GM12878 (cell line): ENCODE results near the gene UBE2F. TPM values are rescaled to one million over a fixed set of nuclear protein-coding genes. Genes with fewer than 3 reads are reported as not detected.

ENCODE experiments used
- ATAC-seq: fragments of 200-7000 bp; cut with Tn5 transposase; 3 replicates; pipeline ENCODE4 v1.9.1; 2020; ENCODE audit warnings: mild to moderate bottlenecking, moderate library complexity
- BruUV-seq: library from RNA; stranded (reverse); fragments of 400-500 nt; replicated peaks from 2 replicates; lab custom pipeline; 2021; lab: Mats Ljungman, UMichigan
- CTCF ChIA-PET: fragments of 300-600 bp; sonication (Branson Sonifier 250); formaldehyde crosslinking; extraction: SDS; loops from one replicate; lab custom pipeline; 2021; ENCODE audit warnings: inconsistent platforms; lab: Yijun Ruan, JAX
- POLR2A ChIA-PET: fragments of 350-600 bp; formaldehyde crosslinking; extraction: SDS; loops from one replicate; lab custom pipeline; 2021; ENCODE audit warnings: inconsistent platforms; lab: Charles Lee
- RAD21 ChIA-PET: fragments of 300-600 bp; sonication (Branson Sonifier 250); formaldehyde crosslinking; loops from one replicate; lab custom pipeline; 2023; ENCODE audit warnings: antibody characterized with exemption; ENCODE audit not compliant: unreplicated experiment; lab: Charles Lee
- SMC1A ChIA-PET: fragments of 300-600 bp; sonication (Branson Sonifier 250); formaldehyde crosslinking; loops from one replicate; lab custom pipeline; 2023; ENCODE audit not compliant: unreplicated experiment, uncharacterized antibody; lab: Charles Lee
- DNase-seq: peaks from one replicate; pipeline ENCODE4 v3.0.0-alpha.2; 2011; ENCODE audit warnings: low read depth, low spot score
- FAIRE-seq: peaks from 3 replicates; lab custom pipeline; 2011; peaks lifted over from hg19 to GRCh38; lab: Jason Lieb, UNC
- H2AFZ ChIP-seq: 2 replicates; pipeline ENCODE4 v1.6.0; 2011; ENCODE audit warnings: low read depth, low read length, control low read depth; ENCODE audit not compliant: control insufficient read depth
- H3K27ac ChIP-seq: 2 replicates; pipeline ENCODE4 v1.5.1; 2011; ENCODE audit warnings: control low read depth; ENCODE audit not compliant: control insufficient read depth, insufficient read depth
- H3K27me3 ChIP-seq, 2 experiments: replicated peaks in 1 of 2; 2 replicates each; pipeline versions ENCODE4 v1.6.0 to v1.6.1; 2011; ENCODE audit warnings: low read length in 1 of 2; ENCODE audit not compliant: control insufficient read depth in 2 of 2, insufficient read depth in 2 of 2
- H3K36me3 ChIP-seq, 2 experiments: 2 replicates each; pipeline ENCODE4 v1.5.1; 2011; ENCODE audit warnings: low read length in 1 of 2; ENCODE audit not compliant: control insufficient read depth in 2 of 2, insufficient read depth in 2 of 2
- H3K4me1 ChIP-seq: 2 replicates; pipeline ENCODE4 v1.6.1; 2011; ENCODE audit warnings: mild to moderate bottlenecking, low read length, moderate library complexity, mixed read lengths; ENCODE audit not compliant: control insufficient read depth, insufficient read depth
- H3K4me2 ChIP-seq: 2 replicates; pipeline ENCODE4 v1.6.0; 2011; ENCODE audit warnings: control low read depth; ENCODE audit not compliant: control insufficient read depth, insufficient read depth
- H3K4me3 ChIP-seq: fragments of 200-600 bp; sonication (generic); 2 replicates; pipeline ENCODE4 v1.5.1; 2016
- H3K79me2 ChIP-seq: 2 replicates; pipeline ENCODE4 v1.6.0; 2011; ENCODE audit warnings: low read length; ENCODE audit not compliant: control insufficient read depth, insufficient read depth
- H3K9ac ChIP-seq: 2 replicates; pipeline ENCODE4 v1.8.0; 2011; ENCODE audit warnings: low read length, control low read depth, mixed read lengths; ENCODE audit not compliant: control insufficient read depth, insufficient read depth
- H3K9me3 ChIP-seq: replicated peaks from 3 replicates; pipeline ENCODE4 v1.5.1; 2011; ENCODE audit warnings: mild to moderate bottlenecking, low read length; ENCODE audit not compliant: control insufficient read depth, insufficient read depth
- H4K20me1 ChIP-seq: 2 replicates; pipeline ENCODE4 v1.6.0; 2011; ENCODE audit not compliant: control insufficient read depth, insufficient read depth
- BMI1 ChIP-seq: fragments of 450-650 bp; IDR thresholded peaks from 2 replicates; pipeline ENCODE4 v1.6.1; 2016; ENCODE audit warnings: mild to moderate bottlenecking, moderate library complexity, borderline replicate concordance
- CHD2 ChIP-seq: IDR thresholded peaks from 2 replicates; pipeline ENCODE4 v1.6.1; 2011; ENCODE audit warnings: low read depth, low read length, improper control_type of control experiment, borderline replicate concordance
- CREM ChIP-seq: IDR thresholded peaks from 2 replicates; pipeline ENCODE4 v1.6.1; 2014; ENCODE audit warnings: antibody characterized with exemption, low read depth
- HCFC1 ChIP-seq: fragments of 150-350 bp; IDR thresholded peaks from 2 replicates; pipeline ENCODE4 v1.6.1; 2014; ENCODE audit warnings: low read length
- JUND ChIP-seq: IDR thresholded peaks from 2 replicates; pipeline ENCODE4 v1.6.1; 2012; ENCODE audit warnings: low read depth, mild to moderate bottlenecking, low read length, improper control_type of control experiment, moderate library complexity
- LARP7 ChIP-seq: fragments of 450-650 bp; IDR thresholded peaks from 2 replicates; pipeline ENCODE4 v1.6.1; 2017; ENCODE audit warnings: mild to moderate bottlenecking
- NBN ChIP-seq: fragments of 450-650 bp; IDR thresholded peaks from 2 replicates; pipeline ENCODE4 v1.6.1; 2016
- NFYA ChIP-seq: IDR thresholded peaks from 2 replicates; pipeline ENCODE4 v1.6.1; 2011; ENCODE audit warnings: low read depth, mild to moderate bottlenecking, low read length, improper control_type of control experiment, borderline replicate concordance
- PAX5 ChIP-seq: IDR thresholded peaks from 2 replicates; pipeline ENCODE4 v1.6.1; 2011; ENCODE audit warnings: low read depth, low read length, borderline replicate concordance
- PAX8 ChIP-seq: fragments of 450-650 bp; IDR thresholded peaks from 2 replicates; pipeline ENCODE4 v1.6.1; 2017; ENCODE audit warnings: mild to moderate bottlenecking, moderate library complexity
- SP1 ChIP-seq: IDR thresholded peaks from one replicate; pipeline ENCODE4 v1.6.1; 2011; ENCODE audit warnings: low read depth, low read length
- TCF7 ChIP-seq: IDR thresholded peaks from 2 replicates; pipeline ENCODE4 v1.6.1; 2014; ENCODE audit warnings: antibody characterized with exemption, borderline replicate concordance
- ZNF217 ChIP-seq: fragments of 450-650 bp; IDR thresholded peaks from 2 replicates; pipeline ENCODE4 v1.6.1; 2017; ENCODE audit warnings: antibody characterized with exemption, mild to moderate bottlenecking
- WGBS: methylation state at CpG from one replicate; pipeline ENCODE4 v1.1.6; 2016; ENCODE audit warnings: low lambda C conversion rate; ENCODE audit not compliant: insufficient replicate concordance, insufficient coverage; ENCODE audit errors: missing lambda C conversion rate; 5-methylcytosine and 5-hydroxymethylcytosine counted together
- in situ Hi-C: fragments of 300-500 bp; cut with MboI; formaldehyde crosslinking; loops from 9 replicates; pipeline ENCODE4 v1.14.3; 2018; ENCODE audit warnings: mixed read lengths
- intact Hi-C: fragments of 100-400 bp; cut with micrococcal nuclease; formaldehyde crosslinking; loops from one replicate; pipeline ENCODE4 v1.14.2; 2022; ENCODE audit not compliant: unreplicated experiment
- polyA plus RNA-seq, 11 experiments: library from polyadenylated mRNA; depleted of rRNA in 4 of 11; unstranded in 6 of 11; stranded (reverse) in 5 of 11; fragments of >200 nt; fragmentation: Nextera tagmentation in 4 of 11; fragmentation: Illumina TruSeq in 1 of 11; extraction: Ambion mirVana in 4 of 11; extraction: Trizol in 1 of 11; gene quantifications; 1 replicate in 1 of 11; 2 replicates in 10 of 11; pipeline versions ENCODE4 v1.2.1 to v1.2.3, GENCODE V29; 2011 to 2016; ENCODE audit warnings: inconsistent platforms in 2 of 11, missing spikeins in 2 of 11, low read depth in 1 of 11
- total RNA-seq, 4 experiments: library from RNA; depleted of rRNA in 3 of 4; stranded (reverse); fragments of >200 nt in 3 of 4; fragmentation: Illumina TruSeq in 1 of 4; extraction: Trizol in 1 of 4; gene quantifications; 2 replicates each; pipeline versions ENCODE4 v1.2.1 to v1.2.3, GENCODE V29; 2013 to 2021
- TF ChIP-seq, protein P1 (sequence below): fragments of 150-350 bp; IDR thresholded peaks from 2 replicates; pipeline ENCODE4 v1.6.1; 2014; ENCODE audit warnings: mild to moderate bottlenecking, low read depth, low read length
- TF ChIP-seq, protein P2 (sequence below): IDR thresholded peaks from 2 replicates; pipeline ENCODE4 v1.6.1; 2011; ENCODE audit warnings: mild to moderate bottlenecking, low read depth, low read length, moderate library complexity; ENCODE audit not compliant: insufficient replicate concordance

Gene UBE2F
- total and polyA plus RNA-seq, 10 of the 15 experiments (the other 5 are each of a cell fraction or from before 2014, with no cell fraction given): 12.3 to 64.4 (median 31.5) TPM

DNA sequence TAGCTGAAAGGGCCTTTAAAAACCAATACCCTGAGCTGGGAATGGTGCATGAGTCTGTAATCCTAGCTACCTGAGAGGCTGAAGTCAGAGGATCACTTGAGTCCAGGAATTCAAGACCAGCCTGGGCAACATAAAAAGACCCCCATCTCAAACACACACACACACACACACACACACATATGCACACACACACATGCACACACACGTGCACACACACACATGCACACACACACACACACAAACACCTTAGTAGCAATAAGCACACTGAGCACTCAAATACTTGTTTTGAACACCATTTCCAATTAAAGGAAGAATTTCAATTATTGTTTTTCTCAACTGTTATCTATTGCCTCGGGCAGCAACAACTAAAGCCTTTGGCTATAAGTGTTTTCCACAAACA is 25.6 kb upstream of the UBE2F start (continued):
- no peak for TF ChIP-seq JUND
- TF ChIP-seq SP1: no peak
- no peak for TF ChIP-seq PAX5
- TF ChIP-seq NBN: no peak
- TF ChIP-seq TCF7: no peak
- TF ChIP-seq ZNF217: no peak
- TF ChIP-seq CHD2: no peak
- no peak for TF ChIP-seq BMI1
- TF ChIP-seq NFYA: no peak
- no peak for TF ChIP-seq LARP7
- TF ChIP-seq HCFC1: no peak

DNA sequence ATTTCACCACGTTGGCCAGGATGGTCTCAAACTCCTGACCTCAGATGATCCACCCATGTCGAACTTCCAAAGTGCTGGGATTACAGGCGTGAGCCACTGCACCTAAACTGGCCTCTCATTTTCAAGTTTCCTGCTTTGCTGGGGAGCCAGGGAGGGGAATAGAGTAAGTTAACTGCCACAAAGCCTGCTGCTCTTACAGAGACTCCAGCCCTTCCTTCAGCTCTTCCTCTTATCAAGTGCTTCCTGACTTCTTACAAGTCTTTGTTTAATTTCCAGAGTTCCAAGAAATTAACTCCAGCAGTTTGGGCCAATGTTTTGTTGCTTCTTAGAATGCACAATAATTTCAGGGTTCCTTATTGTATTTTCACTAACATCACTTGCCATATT is 24.3 kb upstream of the UBE2F start:
- ChIA-PET CTCF (no interaction called here), POLR2A (no interaction called here)
- TF ChIP-seq CREM: no peak
- no peak for TF ChIP-seq PAX8
- TF ChIP-seq, protein P1, sequence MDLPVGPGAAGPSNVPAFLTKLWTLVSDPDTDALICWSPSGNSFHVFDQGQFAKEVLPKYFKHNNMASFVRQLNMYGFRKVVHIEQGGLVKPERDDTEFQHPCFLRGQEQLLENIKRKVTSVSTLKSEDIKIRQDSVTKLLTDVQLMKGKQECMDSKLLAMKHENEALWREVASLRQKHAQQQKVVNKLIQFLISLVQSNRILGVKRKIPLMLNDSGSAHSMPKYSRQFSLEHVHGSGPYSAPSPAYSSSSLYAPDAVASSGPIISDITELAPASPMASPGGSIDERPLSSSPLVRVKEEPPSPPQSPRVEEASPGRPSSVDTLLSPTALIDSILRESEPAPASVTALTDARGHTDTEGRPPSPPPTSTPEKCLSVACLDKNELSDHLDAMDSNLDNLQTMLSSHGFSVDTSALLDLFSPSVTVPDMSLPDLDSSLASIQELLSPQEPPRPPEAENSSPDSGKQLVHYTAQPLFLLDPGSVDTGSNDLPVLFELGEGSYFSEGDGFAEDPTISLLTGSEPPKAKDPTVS: no peak
- TF ChIP-seq NFYA: no peak
- TF ChIP-seq, protein P2, sequence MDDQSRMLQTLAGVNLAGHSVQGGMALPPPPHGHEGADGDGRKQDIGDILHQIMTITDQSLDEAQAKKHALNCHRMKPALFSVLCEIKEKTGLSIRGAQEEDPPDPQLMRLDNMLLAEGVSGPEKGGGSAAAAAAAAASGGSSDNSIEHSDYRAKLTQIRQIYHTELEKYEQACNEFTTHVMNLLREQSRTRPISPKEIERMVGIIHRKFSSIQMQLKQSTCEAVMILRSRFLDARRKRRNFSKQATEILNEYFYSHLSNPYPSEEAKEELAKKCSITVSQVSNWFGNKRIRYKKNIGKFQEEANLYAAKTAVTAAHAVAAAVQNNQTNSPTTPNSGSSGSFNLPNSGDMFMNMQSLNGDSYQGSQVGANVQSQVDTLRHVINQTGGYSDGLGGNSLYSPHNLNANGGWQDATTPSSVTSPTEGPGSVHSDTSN: no peak

More for the DNA sequence above, 24.3 kb upstream of the UBE2F start:
- no peak overlapping the region for H3K4me2 ChIP-seq
- RAD21 ChIA-PET: no interaction called here
- WGBS: 13% methylated on average over 3 of the region's 3 CpGs
- in situ Hi-C loops: no loop called here
- no peak overlapping the region for H3K4me3 ChIP-seq
- no peak overlapping the region for H3K27ac ChIP-seq
- no peaks in the 10 kb centered on the region for H4K20me1 ChIP-seq
- BruUV-seq: no TSS peak
- no peak for ATAC-seq
- no peak for DNase-seq
- SMC1A ChIA-PET: interaction anchor here (1.2 kb wide), 1 partner anchor 165 kb away, joined by 3 read pairs; no protein-coding TSS in a partner anchor
- no peak for FAIRE-seq
- H3K9ac ChIP-seq: no peak overlapping the region
- intact Hi-C loops: no loop called here
- H3K36me3 ChIP-seq: no peaks in the 10 kb centered on the region
- no peaks in the 10 kb centered on the region for H3K79me2 ChIP-seq
- peaks cover 0 to 2% of the 10 kb centered on the region in 2 experiments; a peak in 1 of 4 replicates for H3K27me3 ChIP-seq
- H3K9me3 ChIP-seq: peaks cover 3% of the 10 kb centered on the region
- no peaks in the 10 kb centered on the region for H3K4me1 ChIP-seq
- H2AFZ ChIP-seq: no peak overlapping the region
